ENCODE results near the gene PCP4L1.
"Not testable (repeated sequence)": the region's sequence is repeated elsewhere in the genome, so short reads cannot be mapped to it uniquely, and the experiment has no call there.

Gene PCP4L1

DNA sequence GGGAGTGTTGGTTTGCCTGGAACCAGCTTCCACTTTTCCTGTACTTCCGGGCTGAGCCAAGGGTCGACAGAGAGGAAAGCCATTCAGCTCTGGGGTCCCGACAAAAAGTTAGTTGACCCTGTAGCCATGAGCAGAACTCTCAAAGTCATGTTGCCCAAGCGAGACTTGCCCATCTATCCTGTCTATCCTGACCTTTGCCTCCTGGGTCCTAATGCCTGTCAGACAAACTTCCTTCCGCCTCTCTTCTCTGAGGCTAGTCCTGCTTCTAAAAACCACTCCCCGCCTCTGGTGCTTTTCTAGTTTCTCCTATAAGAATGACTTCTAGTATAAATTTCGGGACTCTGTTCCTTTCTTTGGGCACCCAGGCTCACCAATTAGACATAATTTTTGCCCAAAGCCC, 7.7 kb upstream of the PCP4L1 start:
- Histone ChIP-seq H3K36me3 (ENCODE audit: low read depth) (no peaks in the 10 kb centered on the region), H3K27ac (ENCODE audit: poor library complexity, severe bottlenecking) (no peak overlapping the region), H3K27me3 (ENCODE audit: insufficient read depth, poor library complexity, severe bottlenecking) (no peaks in the 10 kb centered on the region), H3K9me3 (ENCODE audit: severe bottlenecking) (no peaks in the 10 kb centered on the region), H3K4me3 (ENCODE audit: severe bottlenecking) (no peak overlapping the region), H3K4me1 (ENCODE audit: insufficient read depth, poor library complexity, severe bottlenecking) (no peaks in the 10 kb centered on the region)
- DNase-seq (ENCODE audit: low spot score), result no peak
- TF ChIP-seq, protein P1, sequence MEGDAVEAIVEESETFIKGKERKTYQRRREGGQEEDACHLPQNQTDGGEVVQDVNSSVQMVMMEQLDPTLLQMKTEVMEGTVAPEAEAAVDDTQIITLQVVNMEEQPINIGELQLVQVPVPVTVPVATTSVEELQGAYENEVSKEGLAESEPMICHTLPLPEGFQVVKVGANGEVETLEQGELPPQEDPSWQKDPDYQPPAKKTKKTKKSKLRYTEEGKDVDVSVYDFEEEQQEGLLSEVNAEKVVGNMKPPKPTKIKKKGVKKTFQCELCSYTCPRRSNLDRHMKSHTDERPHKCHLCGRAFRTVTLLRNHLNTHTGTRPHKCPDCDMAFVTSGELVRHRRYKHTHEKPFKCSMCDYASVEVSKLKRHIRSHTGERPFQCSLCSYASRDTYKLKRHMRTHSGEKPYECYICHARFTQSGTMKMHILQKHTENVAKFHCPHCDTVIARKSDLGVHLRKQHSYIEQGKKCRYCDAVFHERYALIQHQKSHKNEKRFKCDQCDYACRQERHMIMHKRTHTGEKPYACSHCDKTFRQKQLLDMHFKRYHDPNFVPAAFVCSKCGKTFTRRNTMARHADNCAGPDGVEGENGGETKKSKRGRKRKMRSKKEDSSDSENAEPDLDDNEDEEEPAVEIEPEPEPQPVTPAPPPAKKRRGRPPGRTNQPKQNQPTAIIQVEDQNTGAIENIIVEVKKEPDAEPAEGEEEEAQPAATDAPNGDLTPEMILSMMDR (IDR thresholded peaks at IDR 0.05; ENCODE audit: poor library complexity, severe bottlenecking), result no peak
- ATAC-seq (ENCODE audit: low read depth), result no peak

DNA sequence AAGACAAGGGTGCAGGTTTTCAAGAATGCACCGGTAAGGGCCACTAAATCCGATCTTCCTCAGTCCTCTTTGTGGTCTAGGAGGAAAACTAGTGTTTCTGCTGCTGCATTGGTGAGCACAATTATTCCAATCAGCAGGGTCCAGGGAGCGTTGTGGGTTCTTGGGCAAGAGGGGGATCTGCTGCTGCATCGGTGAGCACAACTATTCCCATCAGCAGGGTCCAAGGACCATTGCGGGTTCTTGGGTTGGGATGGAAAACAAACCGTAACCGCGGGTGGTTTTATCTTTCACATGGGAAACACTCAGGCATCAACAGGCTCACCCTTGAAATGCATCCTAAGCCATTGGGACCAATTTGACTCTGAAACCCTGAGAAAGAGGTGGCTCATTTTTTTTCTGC, 7.0 kb upstream of the PCP4L1 start:
- TF ChIP-seq, protein P1 (IDR thresholded peaks at IDR 0.05; ENCODE audit: poor library complexity, severe bottlenecking), result no peak
- no peak for ATAC-seq (ENCODE audit: low read depth)

DNA sequence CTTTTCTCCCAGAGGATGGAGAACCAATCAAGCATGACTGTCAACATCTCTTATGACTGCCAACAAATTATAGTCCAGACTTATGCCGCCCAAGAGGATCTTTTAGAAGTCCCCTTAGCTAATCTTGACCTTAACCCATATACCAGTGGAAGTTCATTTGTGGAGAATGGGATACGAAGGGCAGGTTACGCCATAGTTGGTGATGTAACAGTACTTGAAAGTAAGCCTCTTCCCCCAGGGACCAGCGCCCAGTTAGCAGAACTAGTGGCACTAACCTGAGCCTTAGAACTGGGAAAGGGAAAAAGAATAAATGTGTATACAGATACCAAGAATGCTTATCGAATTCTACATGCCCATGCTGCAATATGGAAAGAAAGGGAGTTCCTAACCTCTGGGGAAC, 3.2 kb upstream of the PCP4L1 start:
- not testable (repeated sequence) for H3K36me3 ChIP-seq (ENCODE audit: low read depth); DNase-seq (ENCODE audit: low spot score); H3K27me3 ChIP-seq (ENCODE audit: insufficient read depth, poor library complexity, severe bottlenecking); ATAC-seq (ENCODE audit: low read depth); H3K27ac ChIP-seq (ENCODE audit: poor library complexity, severe bottlenecking); H3K9me3 ChIP-seq (ENCODE audit: severe bottlenecking); H3K4me1 ChIP-seq (ENCODE audit: insufficient read depth, poor library complexity, severe bottlenecking); H3K4me3 ChIP-seq (ENCODE audit: severe bottlenecking)

More for the DNA sequence above, 7.0 kb upstream of the PCP4L1 start:
- no peak for DNase-seq (ENCODE audit: low spot score)
- Histone ChIP-seq H3K27ac (ENCODE audit: poor library complexity, severe bottlenecking) (no peak overlapping the region), H3K4me1 (ENCODE audit: insufficient read depth, poor library complexity, severe bottlenecking) (no peaks in the 10 kb centered on the region), H3K36me3 (ENCODE audit: low read depth) (no peaks in the 10 kb centered on the region), H3K9me3 (ENCODE audit: severe bottlenecking) (no peaks in the 10 kb centered on the region), H3K27me3 (ENCODE audit: insufficient read depth, poor library complexity, severe bottlenecking) (no peaks in the 10 kb centered on the region), H3K4me3 (ENCODE audit: severe bottlenecking) (no peak overlapping the region)

DNA sequence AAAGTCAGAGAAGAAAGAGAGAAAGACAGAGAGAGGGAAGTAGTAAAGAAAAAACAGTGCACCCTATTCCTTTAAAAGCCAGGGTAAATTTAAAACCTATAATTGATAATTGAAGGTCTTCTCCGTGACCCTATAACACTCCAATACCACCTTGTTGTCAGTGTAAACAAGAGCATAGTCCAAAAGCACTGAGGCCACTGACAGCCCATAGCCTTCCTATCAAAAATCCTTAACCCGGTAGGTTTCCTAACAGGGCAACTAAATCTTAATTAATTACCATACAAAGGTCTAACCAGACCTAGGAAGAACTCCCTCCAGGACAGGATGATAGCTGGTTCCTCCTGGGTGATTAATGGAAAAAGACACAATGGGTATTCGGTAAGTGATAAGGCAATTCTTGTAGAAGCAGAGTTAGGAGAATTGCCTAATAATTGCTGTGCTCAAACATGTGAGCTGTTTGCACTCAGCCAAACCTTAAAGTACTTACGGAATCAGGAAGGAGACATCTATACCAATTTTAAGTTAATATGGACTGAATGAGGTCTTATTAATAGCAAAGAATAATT, 2.5 kb upstream of the PCP4L1 start:
- H3K27me3 ChIP-seq (ENCODE audit: insufficient read depth, poor library complexity, severe bottlenecking); DNase-seq (ENCODE audit: low spot score); H3K4me1 ChIP-seq (ENCODE audit: insufficient read depth, poor library complexity, severe bottlenecking); H3K36me3 ChIP-seq (ENCODE audit: low read depth); H3K4me3 ChIP-seq (ENCODE audit: severe bottlenecking); H3K9me3 ChIP-seq (ENCODE audit: severe bottlenecking); H3K27ac ChIP-seq (ENCODE audit: poor library complexity, severe bottlenecking); ATAC-seq (ENCODE audit: low read depth): not testable (repeated sequence)

DNA sequence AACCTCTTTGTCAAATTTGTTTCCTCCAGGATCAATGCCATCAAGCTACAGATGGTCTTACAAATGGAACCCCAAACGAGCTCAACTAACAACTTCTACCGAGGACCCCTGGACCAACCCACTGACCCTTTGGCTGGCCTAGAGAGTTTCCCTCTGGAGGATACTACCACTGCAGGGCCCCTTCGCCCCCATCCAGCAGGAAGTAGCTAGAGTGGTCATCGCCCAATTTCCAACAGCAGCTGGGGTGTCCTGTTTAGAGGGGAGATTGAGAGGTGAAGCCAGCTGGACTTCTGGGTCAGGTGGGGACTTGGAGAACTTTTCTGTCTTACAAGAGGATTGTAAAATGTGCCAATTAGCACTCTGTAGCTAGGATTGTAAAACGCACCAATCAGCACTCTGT, 1.4 kb upstream of the PCP4L1 start:
- H3K36me3 ChIP-seq (ENCODE audit: low read depth); H3K27me3 ChIP-seq (ENCODE audit: insufficient read depth, poor library complexity, severe bottlenecking); H3K27ac ChIP-seq (ENCODE audit: poor library complexity, severe bottlenecking); H3K9me3 ChIP-seq (ENCODE audit: severe bottlenecking); DNase-seq (ENCODE audit: low spot score); H3K4me1 ChIP-seq (ENCODE audit: insufficient read depth, poor library complexity, severe bottlenecking); H3K4me3 ChIP-seq (ENCODE audit: severe bottlenecking); ATAC-seq (ENCODE audit: low read depth): not testable (repeated sequence)

DNA sequence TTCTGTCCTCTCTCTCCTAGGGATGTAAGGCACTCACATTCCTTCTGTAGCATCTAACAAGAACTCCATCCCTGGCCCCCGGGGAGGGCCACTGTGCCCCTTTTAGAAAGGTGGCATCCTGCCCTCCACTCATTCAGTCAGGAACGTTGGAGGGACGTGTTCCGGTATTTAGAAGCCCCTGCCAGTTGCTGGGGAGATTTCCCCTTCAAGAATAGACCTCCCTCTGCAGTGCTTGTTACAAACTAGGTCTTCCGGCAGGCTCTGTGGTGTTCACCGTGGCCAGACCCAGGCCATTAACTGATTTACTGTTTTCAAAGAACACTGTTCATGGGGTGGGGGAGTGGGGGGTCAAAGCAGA, 779 bp downstream of the PCP4L1 start:
- TF ChIP-seq, protein P1 (IDR thresholded peaks at IDR 0.05; ENCODE audit: poor library complexity, severe bottlenecking), result no peak
- ATAC-seq (ENCODE audit: low read depth) (no peak), DNase-seq (ENCODE audit: low spot score) (no peak)
- Histone ChIP-seq H3K27me3 (ENCODE audit: insufficient read depth, poor library complexity, severe bottlenecking) (peaks cover 9% of the 10 kb centered on the region), H3K4me1 (ENCODE audit: insufficient read depth, poor library complexity, severe bottlenecking) (peaks cover 9% of the 10 kb centered on the region), H3K27ac (ENCODE audit: poor library complexity, severe bottlenecking) (no peak overlapping the region), H3K4me3 (ENCODE audit: severe bottlenecking) (no peak overlapping the region), H3K36me3 (ENCODE audit: low read depth) (no peaks in the 10 kb centered on the region), H3K9me3 (ENCODE audit: severe bottlenecking) (no peaks in the 10 kb centered on the region)

Data from RWPE2 (cell line).